A549 (cell line): ENCODE results near the gene DNAAF5.

Source experiments
- CTCF ChIP-seq: fragments of >200 bp; sonication (Bioruptor Twin); formaldehyde crosslinking; IDR thresholded peaks from 3 replicates; pipeline ENCODE4 v1.5.1; 2016
- E2F6 ChIP-seq: IDR thresholded peaks from 2 replicates; pipeline ENCODE4 v1.6.1; 2012; ENCODE audit warnings: low read depth, borderline replicate concordance
- EP300 ChIP-seq, 2 experiments: fragments of >200 bp; sonication (Bioruptor Twin); formaldehyde crosslinking; IDR thresholded peaks; 2 replicates in 1 of 2; 3 replicates in 1 of 2; pipeline ENCODE4 v1.6.1; 2016 to 2017
- KDM1A ChIP-seq: fragments of 200-600 bp; sonication (generic); IDR thresholded peaks from 2 replicates; pipeline ENCODE4 v1.6.1; 2016; ENCODE audit warnings: low read depth, mild to moderate bottlenecking
- MYC ChIP-seq: IDR thresholded peaks from 2 replicates; pipeline ENCODE4 v1.6.1; 2012; ENCODE audit warnings: mild to moderate bottlenecking, inconsistent platforms, low read length, improper control_type of control experiment, borderline replicate concordance
- POLR2A ChIP-seq: IDR thresholded peaks from 2 replicates; pipeline ENCODE4 v1.6.1; 2012; ENCODE audit warnings: mild to moderate bottlenecking, low read length
- POLR2AphosphoS2 ChIP-seq: conservative IDR thresholded peaks from 2 replicates; pipeline ENCODE4 v1.6.1; 2012; ENCODE audit warnings: low read length, improper control_type of control experiment, inconsistent platforms
- REST ChIP-seq: fragments of 200-600 bp; sonication (generic); IDR thresholded peaks from 2 replicates; pipeline ENCODE4 v1.6.1; 2016; ENCODE audit warnings: antibody characterized with exemption, mild to moderate bottlenecking, moderate library complexity
- ZNF302 ChIP-seq: fragments of 250-450 bp; sonication (Bioruptor Pico); IDR thresholded peaks from 2 replicates; pipeline ENCODE4 v1.9.0; 2021; ENCODE audit warnings: inconsistent platforms, mild to moderate bottlenecking, moderate library complexity

- TF ChIP-seq E2F6 (no peak), POLR2AphosphoS2 (no peak), CTCF (no peak), MYC (no peak), EP300 (IDR thresholded peaks at IDR 0.05) (no peak), POLR2A (no peak), REST (no peak), ZNF302 (no peak), KDM1A (no peak)
Measured at GRCh38 chr7:761631-762030, 35.1 kb downstream of the DNAAF5 start.
